Effector memory CD4-positive, alpha-beta T cell (primary cell): Measurements from ENCODE around the gene OGDH.
"Not testable (repeated sequence)": the region's sequence is repeated elsewhere in the genome, so short reads cannot be mapped to it uniquely, and the experiment has no call there.

Source experiments
- DNase-seq, 3 donors: peaks; one replicate each; pipeline ENCODE4 v3.0.0-alpha.2; 2020
- H3K27ac ChIP-seq: 2 replicates; pipeline ENCODE4 v1.7.0; 2013; ENCODE audit warnings: mild to moderate bottlenecking, low read length, moderate library complexity; ENCODE audit not compliant: insufficient read depth, poor library complexity, severe bottlenecking
- H3K27me3 ChIP-seq: replicated peaks from 2 replicates; pipeline ENCODE4 v1.7.0; 2013; ENCODE audit warnings: mild to moderate bottlenecking, low read length; ENCODE audit not compliant: insufficient read depth, control insufficient read depth, poor library complexity, severe bottlenecking
- H3K36me3 ChIP-seq: 2 replicates; pipeline ENCODE4 v1.7.0; 2013; ENCODE audit warnings: mild to moderate bottlenecking, low read length, moderate library complexity; ENCODE audit not compliant: control insufficient read depth, insufficient read depth
- H3K4me1 ChIP-seq: 2 replicates; pipeline ENCODE4 v1.7.0; 2013; ENCODE audit warnings: low read length, mild to moderate bottlenecking; ENCODE audit not compliant: control insufficient read depth, insufficient read depth, poor library complexity, severe bottlenecking
- H3K4me3 ChIP-seq: 2 replicates; pipeline ENCODE4 v1.7.0; 2013; ENCODE audit warnings: low read length, low read depth, mild to moderate bottlenecking; ENCODE audit not compliant: insufficient read depth, poor library complexity, severe bottlenecking
- H3K9me3 ChIP-seq: 2 replicates; pipeline ENCODE4 v1.7.0; 2013; ENCODE audit warnings: mild to moderate bottlenecking, low read length, moderate library complexity; ENCODE audit not compliant: control insufficient read depth

Gene OGDH

GRCh38 chr7:44732971-44733370 is 126.5 kb downstream of the OGDH start:
- not testable (repeated sequence) for H3K9me3 ChIP-seq, H3K4me3 ChIP-seq, DNase-seq, H3K36me3 ChIP-seq, H3K4me1 ChIP-seq, H3K27ac ChIP-seq, H3K27me3 ChIP-seq

GRCh38 chr7:44733708-44734481 is 127.5 kb downstream of the OGDH start:
- DNase-seq = no peak
- no peak overlapping the region for H3K4me3 ChIP-seq
- H3K36me3 ChIP-seq = no peaks in the 10 kb centered on the region
- no peak overlapping the region for H3K27ac ChIP-seq
- H3K9me3 ChIP-seq = no peaks in the 10 kb centered on the region
- no peaks in the 10 kb centered on the region for H3K4me1 ChIP-seq
- H3K27me3 ChIP-seq = no peaks in the 10 kb centered on the region

- H3K4me3 ChIP-seq = no peak overlapping the region
- no peaks in the 10 kb centered on the region for H3K4me1 ChIP-seq
- H3K36me3 ChIP-seq = no peaks in the 10 kb centered on the region
- H3K9me3 ChIP-seq = no peaks in the 10 kb centered on the region
- no peaks in the 10 kb centered on the region for H3K27me3 ChIP-seq
- no peak overlapping the region for H3K27ac ChIP-seq
- peak in 1 of 3 donors; percentile 13 for DNase-seq
These were observed 129.2 kb downstream of the OGDH start for GRCh38 chr7:44735403-44736165.

- DNase-seq = no peak
- no peaks in the 10 kb centered on the region for H3K9me3 ChIP-seq
- no peaks in the 10 kb centered on the region for H3K27me3 ChIP-seq
- no peaks in the 10 kb centered on the region for H3K36me3 ChIP-seq
- H3K4me3 ChIP-seq = no peak overlapping the region
- H3K27ac ChIP-seq = no peak overlapping the region
- H3K4me1 ChIP-seq = no peaks in the 10 kb centered on the region
These were observed 130.5 kb downstream of the OGDH start for GRCh38 chr7:44736896-44737295.

- no peak for DNase-seq
- no peaks in the 10 kb centered on the region for H3K36me3 ChIP-seq
These were observed 131.8 kb downstream of the OGDH start for GRCh38 chr7:44738051-44738723.

GRCh38 chr7:44738876-44739665 is 132.6 kb downstream of the OGDH start:
- Histone ChIP-seq H3K36me3 (no peaks in the 10 kb centered on the region), H3K4me3 (no peak overlapping the region), H3K27me3 (no peaks in the 10 kb centered on the region), H3K4me1 (no peaks in the 10 kb centered on the region), H3K27ac (no peak overlapping the region), H3K9me3 (no peaks in the 10 kb centered on the region)
- no peak for DNase-seq

More at GRCh38 chr7:44738051-44738723, 131.8 kb downstream of the OGDH start:
- no peak overlapping the region for H3K27ac ChIP-seq
- H3K9me3 ChIP-seq = no peaks in the 10 kb centered on the region
- H3K4me1 ChIP-seq = no peaks in the 10 kb centered on the region
- no peaks in the 10 kb centered on the region for H3K27me3 ChIP-seq
- no peak overlapping the region for H3K4me3 ChIP-seq

GRCh38 chr7:44740055-44740454 is 133.6 kb downstream of the OGDH start:
- no peaks in the 10 kb centered on the region for H3K9me3 ChIP-seq
- H3K4me3 ChIP-seq = no peak overlapping the region
- no peak overlapping the region for H3K27ac ChIP-seq
- H3K27me3 ChIP-seq = no peaks in the 10 kb centered on the region
- no peaks in the 10 kb centered on the region for H3K36me3 ChIP-seq
- H3K4me1 ChIP-seq = no peaks in the 10 kb centered on the region
- DNase-seq = no peak

GRCh38 chr7:44743750-44744149 is 137.3 kb downstream of the OGDH start:
- Histone ChIP-seq H3K4me1 (no peaks in the 10 kb centered on the region), H3K36me3 (no peaks in the 10 kb centered on the region), H3K27ac (no peak overlapping the region), H3K4me3 (no peak overlapping the region), H3K9me3 (no peaks in the 10 kb centered on the region), H3K27me3 (no peaks in the 10 kb centered on the region)
- no peak for DNase-seq

- Histone ChIP-seq H3K9me3 (no peaks in the 10 kb centered on the region), H3K4me3 (peak within 1 kb of the TSS; percentile 89), H3K27ac (peak within 1 kb of the TSS; percentile 93), H3K4me1 (peaks cover 27% of the 10 kb centered on the region), H3K27me3 (no peaks in the 10 kb centered on the region), H3K36me3 (no peaks in the 10 kb centered on the region)
- DNase-seq = peak; percentile 83 to 85 (median 84)
These were observed 141.9 kb downstream of the OGDH start, which contains the start of gene ZMIZ2 for GRCh38 chr7:44748045-44748947. ZMIZ2 (plus strand) TSS chr7:44748847; CDS start chr7:44756250, 7,403 bp downstream.
